NCI-H1417 (cell line): ENCODE data around the gene BABAM2.

Source experiments
- DNase-seq, 3 experiments: peaks; one replicate each; lab custom pipeline; 2025; lab: John Stamatoyannopoulos, UW

BABAM2 gene

DNA sequence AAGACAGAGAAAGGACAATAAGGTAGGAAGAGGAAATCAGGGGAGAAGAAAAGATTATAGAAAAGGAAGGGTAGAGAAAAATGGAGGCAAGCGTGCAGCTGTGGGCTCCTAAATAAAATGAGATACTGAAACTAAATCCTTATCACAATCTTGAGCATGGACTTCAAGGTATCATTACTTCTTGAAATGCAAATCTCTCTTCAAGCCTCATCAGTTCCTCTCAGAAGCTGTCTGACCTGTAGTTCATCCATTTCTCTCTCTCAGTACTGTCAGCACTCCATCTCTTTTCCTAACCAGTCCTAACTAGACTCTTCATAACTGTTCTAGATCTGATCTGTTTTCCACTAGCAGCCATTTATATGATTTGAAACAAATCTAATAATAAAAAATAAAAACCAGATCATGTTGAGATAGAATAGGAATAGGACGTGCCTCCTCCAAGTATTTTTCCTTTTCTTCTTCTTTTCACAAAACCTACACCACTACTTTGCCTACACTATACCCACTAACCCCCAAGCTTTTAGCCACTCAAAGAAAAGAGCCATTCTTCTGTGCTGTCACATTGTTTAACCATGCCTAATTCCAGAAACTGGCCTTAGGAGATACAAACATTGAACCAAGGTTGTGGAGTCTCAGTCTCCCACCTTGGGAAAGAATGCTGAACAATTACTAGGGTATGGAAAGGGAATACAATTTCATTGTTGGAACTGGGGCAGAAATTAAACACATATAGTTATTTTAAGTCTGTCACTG lies 21.1 kb downstream of the BABAM2 start:
- no peak for DNase-seq

DNA sequence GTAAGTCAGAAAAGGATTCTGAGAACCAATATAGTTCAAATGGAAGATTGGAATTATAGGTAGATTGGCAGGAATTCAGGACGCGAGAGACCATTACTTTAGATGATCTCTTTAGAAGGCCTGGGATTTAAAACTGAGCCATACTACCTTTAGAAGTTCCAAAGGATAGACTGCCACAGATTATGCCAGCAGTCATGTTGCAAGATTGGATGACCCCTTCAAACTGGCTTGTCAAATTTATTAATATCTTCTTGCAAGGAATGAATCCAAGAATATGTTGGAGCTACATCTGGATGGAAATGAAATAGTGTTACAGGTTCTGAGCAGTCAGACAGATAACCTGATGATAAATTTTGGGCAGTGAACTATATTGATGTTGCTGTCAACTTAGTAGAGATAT lies 22.0 kb downstream of the BABAM2 start:
- no peak for DNase-seq

DNA sequence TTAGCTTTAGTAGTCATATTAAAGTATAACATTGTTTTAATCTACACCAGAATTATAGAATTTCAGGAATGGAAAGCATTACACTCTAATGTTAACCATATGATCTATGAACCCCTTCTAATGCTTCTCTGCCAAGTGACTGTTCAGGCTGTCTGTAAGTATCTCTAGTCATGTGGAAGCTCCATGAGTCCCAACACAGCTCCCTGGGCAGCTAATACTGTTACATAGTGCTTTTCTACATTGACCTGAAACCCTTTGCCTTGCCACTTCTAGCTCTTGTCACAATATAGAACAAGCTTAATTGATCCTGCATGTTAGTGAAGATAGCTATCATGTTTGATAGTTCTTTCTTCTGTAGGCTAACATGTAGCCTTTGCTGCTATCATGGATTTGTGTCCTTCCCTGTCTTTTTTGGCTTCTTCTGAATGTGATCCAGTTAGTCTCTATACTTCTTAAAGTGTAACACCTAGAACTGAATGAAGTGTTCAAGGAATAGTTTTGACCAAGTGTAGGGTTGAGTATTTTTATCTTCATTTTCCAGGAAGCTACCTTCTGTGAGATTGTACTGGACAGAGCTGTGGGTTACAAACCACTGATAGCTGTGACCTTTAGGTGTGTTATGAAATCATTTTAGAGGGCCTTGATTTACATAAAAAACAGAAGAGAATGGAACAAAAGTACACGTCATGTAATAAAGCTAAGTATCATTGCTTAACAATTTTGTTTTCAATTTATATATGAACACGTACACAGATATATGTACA lies 23.7 kb downstream of the BABAM2 start:
- no peak for DNase-seq

DNA sequence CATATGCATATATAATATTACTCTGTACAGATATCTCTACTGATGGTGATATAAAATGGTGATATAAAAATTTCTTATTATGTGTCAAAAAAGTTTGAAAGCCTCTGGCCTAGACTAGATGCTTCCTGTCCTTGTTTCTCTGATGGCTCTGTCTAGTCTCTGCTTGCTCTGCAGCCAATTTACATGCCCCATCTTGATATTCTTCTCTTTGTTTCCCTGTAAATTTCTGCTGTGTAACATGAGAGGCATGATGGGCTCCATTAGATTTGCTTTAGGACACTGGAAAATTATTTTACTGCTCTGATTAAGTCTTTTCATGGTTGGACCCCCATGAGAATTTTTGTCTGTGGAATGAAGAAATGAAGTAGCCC lies 24.3 kb downstream of the BABAM2 start:
- DNase-seq, result no peak

DNA sequence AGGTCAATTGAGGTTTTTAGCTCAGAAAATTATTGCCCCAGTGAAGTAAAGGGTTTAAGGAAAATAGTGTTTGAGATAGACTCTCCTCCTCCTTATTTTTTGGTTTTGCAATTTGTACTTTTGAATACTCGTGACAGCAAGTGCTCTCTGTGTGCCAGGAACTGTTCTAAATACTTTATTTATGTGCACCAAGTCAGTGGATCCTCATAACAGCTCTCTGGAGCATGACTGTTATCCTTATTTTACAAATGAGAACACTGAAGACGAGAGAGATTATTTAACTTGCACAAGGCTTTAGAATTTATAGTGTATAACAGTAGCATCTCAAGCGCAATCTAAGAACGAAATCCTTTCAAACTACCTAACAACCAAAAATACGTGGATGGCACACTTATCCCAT lies 24.7 kb downstream of the BABAM2 start:
- DNase-seq, result no peak

DNA sequence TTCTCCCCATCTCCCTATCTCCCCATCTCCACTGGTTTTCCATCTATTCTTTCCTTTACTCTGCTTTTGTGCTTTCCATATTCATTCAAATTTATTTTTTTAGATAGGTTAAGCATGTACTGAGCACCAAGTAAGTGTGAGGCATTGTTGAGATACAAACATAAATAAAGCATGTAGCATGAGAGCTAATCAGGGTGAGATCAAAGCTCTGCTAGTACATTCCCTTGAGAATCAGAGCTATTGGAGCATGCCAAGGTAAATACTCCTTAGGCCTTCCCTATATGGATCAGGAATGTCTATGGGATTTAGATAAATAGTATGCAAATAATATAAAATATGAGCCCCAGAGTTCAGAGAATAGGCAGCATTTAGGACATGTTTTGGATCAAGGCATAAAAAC lies 25.3 kb downstream of the BABAM2 start:
- peak in 1 of 3 experiments; percentile 22 for DNase-seq

DNA sequence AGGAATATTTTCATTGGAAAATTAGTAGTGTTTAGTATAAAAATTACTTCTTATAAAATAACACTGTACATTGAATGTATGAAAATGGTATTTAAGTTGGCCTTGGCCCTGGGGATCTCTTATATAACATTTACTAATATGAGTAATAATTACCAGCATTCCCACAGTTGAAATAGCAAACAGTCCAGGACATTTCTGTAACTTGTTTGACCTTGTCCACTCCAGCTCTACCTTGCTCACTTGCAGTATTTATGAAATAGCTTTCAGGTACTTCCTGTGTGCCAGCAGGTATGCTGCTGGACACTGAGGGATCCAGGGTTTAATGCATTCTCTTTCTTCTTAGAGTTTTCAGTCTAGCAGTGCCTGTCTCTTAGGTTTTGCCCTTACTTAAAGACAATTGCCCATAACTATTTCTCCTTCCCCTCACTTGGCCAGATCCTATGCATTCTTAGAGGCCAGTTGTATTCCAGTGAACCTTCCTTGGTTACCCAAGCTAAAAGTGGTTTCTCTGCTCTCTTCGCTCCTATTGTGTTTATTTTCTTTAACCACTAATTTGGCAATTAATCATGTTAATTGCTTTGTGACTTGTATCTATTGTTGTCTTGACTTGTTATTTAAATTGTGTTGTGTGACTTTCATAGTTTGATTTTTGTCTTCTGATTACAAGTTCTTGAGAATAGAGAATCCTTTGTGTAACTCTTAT lies 25.9 kb downstream of the BABAM2 start:
- peak in 1 of 3 experiments; percentile 47 for DNase-seq

- DNase-seq, result no peak
Measured at GRCh38 chr2:27920148-27920885, 29.8 kb downstream of the BABAM2 start.

DNA sequence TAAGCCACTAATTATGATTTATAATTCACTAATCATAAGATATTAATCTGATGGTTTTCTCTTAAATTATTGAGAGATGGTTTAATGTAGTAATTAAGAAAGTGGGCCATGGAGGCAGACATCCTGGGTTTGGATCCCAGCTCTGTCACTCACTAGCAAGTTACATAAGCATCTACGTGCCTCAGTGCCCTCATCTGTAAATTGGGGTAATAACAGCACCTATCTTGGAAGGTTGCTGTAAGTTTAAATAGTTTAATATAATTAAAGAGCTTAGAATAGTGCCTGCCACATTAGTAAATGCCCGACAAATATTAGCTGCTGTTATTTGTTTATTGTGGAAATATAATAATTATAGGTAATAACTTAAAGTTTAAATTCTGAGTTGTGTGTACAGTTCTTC lies 30.9 kb downstream of the BABAM2 start:
- no peak for DNase-seq

DNA sequence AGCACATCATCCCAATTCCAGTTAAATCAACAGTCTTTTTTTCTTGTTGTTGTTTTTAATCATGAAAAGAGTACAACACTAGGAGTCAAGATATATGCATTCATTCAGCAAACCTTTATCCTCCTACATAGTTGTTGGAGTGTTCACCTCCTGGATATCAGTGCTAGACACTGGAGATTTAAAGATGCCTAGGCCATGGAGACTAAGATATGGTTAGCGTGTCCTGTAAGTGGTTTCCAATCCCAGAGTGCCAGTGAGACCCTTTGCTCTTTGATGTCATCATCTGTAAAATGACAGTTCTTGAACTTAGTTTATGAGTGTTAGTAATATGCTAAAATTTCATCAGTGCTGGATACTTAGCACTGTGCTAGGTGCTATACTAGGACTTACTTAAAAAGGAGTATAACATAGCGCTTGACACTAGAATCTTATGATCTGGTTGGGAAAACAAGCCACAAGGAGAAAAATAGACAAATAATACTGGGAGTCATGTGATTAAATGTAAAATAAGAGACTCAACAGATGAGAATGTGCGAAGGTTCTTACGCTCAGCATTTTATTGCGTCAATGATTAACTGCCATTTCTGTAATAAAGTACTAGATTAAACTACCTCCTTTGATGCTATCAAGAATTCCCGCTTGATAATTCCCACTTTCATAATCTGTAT lies 31.5 kb downstream of the BABAM2 start:
- no peak for DNase-seq

DNA sequence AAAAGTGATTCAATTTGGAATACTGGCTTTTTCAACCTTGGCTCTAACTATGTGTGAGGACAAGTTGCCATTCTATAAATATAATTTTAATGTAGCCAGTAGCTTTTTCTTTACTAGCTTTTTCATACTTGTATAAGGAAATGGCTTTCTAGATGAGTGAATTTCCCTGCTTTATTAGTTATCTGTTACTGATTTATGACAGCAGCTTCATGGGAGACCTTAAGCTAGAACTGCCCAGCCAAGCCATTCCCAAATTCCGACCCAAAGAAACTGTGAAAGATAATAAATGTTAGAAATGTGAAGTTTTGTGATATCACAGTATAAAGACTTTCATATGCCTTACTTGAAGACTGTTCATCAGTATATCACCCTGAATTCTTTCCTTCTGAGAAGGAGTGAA lies 32.3 kb downstream of the BABAM2 start:
- DNase-seq, result no peak

DNA sequence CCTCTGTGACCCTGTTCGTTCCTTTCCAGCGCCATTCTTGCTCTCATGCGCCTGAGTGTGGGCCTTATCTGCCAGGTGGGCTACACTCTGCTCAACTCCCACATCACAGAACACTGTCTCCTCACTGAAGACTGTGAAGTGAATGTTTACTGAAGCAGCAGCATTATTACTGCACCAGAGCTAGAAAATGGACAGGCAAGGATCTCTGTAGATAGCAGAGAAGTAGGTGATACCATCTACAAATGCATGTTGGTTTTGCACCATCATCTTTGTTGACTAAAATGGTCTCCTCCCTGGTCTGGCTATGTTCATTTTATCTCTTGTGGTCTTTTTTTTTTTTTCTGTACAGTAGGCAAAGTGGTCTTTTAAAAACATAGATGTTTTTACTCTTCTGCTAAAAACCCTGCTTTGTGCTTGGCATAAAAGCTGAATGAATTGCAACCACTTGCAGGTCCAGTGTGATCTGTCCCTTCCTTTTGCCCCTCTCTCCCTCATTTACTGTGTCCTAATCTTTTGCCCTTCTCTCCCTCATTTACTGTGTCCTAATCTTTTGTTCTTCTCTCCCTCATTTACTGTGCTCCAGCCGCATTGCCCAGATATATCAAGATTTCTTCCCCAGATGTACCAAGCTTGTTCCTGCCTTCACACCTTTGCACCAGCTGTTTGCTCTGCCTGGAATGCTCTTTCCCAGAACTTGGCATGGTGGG lies 35.4 kb downstream of the BABAM2 start:
- DNase-seq, result no peak

DNA sequence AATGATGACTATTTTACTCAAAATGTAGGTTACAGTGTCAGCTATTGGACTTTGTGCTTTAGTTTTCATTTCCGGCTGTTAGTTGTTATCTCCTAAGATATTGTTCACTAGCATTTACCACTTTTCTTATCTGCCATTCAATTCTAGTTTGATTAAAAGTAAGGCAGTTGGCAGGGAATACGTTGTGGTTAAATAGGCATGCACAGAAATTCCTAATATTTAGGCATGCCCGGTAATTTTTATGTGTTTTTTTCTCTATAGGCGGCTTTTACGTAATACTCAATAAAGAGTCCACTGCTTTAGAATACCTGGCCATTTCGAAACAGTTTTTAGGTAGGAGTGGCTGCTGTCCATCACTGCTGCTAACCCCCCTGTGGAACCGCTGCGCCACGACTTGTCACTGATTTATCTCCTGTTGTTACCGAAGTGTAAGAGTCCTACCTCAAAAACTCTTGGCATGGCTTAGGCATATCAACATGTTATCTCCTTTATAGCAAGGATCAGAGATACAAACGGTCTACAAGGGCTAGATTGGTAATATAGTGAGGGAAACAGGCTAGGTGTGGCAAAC lies 39.5 kb downstream of the BABAM2 start:
- DNase-seq, result no peak

- DNase-seq, result no peak
Measured at GRCh38 chr2:27931361-27931950, 40.9 kb downstream of the BABAM2 start.

DNA sequence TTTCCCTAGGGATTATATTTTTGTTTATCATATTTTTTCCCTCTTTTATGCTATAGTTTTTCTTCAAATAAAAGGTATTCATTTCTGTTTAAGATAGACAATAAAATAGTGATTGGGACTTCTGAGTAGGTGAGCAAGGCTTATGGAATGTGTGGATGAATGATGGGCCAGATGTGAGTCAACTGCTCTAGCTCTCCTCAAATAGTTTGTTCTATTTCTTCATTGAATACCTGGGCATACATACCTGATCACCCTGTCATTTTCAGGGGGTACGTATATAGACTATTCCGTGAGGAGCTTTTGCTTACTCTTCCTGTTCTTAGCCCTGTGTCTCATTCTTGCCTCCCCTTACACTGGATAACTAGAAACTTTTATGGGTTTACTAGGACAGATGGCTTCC lies 41.9 kb downstream of the BABAM2 start:
- no peak for DNase-seq

DNA sequence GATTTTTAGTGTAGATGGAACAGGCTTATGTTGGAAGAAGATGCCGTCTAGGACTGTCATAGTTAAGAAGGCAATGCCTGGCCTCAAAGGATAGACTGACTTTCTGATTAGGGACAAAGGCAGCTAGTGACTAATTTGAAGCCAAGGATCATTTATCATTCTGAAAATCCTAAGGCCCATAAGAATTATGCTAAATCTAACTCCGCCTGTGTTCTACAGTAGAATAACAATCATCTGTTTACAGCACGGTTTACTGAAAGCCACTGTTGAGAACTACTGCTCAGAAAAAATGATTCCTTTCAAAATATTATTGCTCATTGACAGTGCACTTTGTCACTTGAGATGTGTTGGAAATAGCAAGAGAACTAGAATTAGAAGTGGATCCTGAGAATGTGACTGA lies 44.5 kb downstream of the BABAM2 start:
- DNase-seq, result no peak

- no peak for DNase-seq
Measured at GRCh38 chr2:27940090-27940671, 49.7 kb downstream of the BABAM2 start.

- no peak for DNase-seq
Measured at GRCh38 chr2:27940982-27941381, 50.5 kb downstream of the BABAM2 start.

- no peak for DNase-seq
Measured at GRCh38 chr2:27942612-27943547, 52.4 kb downstream of the BABAM2 start.
